Measurements from ENCODE around the gene ZNF630.
"Not testable (repeated sequence)": the region's sequence is repeated elsewhere in the genome, so short reads cannot be mapped to it uniquely, and the experiment has no call there.

GRCh38 chrX:48020472-48020871, 51.0 kb downstream of the ZNF630 start:
- TF ChIP-seq CTCF, POLR2A (IDR thresholded peaks at IDR 0.05): not testable (repeated sequence)
